ENCODE results near the gene BRINP1.

DNA sequence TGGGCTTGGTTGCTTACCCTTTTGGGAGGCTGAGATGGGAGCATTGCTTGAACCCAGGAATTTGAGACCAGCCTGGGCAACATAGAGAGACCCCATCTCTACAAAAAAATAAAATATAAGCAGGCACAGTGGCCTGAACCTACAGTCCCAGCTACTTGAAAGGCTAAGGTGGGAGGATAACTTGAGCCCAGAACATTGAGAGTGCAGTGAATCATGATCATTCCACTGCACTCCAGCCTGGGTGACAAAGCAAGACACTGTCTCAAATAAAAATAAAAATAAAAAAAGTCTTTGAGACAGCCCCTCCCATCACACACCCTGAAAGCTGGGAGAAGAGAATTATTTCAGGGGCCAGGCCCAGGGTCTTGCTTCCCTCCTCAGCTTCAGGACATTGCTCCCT lies 251.8 kb downstream of the BRINP1 start:
- TF ChIP-seq, protein P1, sequence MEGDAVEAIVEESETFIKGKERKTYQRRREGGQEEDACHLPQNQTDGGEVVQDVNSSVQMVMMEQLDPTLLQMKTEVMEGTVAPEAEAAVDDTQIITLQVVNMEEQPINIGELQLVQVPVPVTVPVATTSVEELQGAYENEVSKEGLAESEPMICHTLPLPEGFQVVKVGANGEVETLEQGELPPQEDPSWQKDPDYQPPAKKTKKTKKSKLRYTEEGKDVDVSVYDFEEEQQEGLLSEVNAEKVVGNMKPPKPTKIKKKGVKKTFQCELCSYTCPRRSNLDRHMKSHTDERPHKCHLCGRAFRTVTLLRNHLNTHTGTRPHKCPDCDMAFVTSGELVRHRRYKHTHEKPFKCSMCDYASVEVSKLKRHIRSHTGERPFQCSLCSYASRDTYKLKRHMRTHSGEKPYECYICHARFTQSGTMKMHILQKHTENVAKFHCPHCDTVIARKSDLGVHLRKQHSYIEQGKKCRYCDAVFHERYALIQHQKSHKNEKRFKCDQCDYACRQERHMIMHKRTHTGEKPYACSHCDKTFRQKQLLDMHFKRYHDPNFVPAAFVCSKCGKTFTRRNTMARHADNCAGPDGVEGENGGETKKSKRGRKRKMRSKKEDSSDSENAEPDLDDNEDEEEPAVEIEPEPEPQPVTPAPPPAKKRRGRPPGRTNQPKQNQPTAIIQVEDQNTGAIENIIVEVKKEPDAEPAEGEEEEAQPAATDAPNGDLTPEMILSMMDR (IDR thresholded peaks at IDR 0.05; ENCODE audit: poor library complexity) = no peak
- no peak for TF ChIP-seq EZH2 (IDR thresholded peaks at IDR 0.05; ENCODE audit: borderline replicate concordance)
- TF ChIP-seq EZH2phosphoT487 (IDR thresholded peaks at IDR 0.05; ENCODE audit: low read depth, severe bottlenecking, unreplicated experiment) = no peak
